Sigmoid colon (tissue), 7 donors: ENCODE results near the gene CISD2. TPM values are rescaled to one million over a fixed set of nuclear protein-coding genes. Genes with fewer than 3 reads are reported as not detected.
"Not testable (repeated sequence)": the region's sequence is repeated elsewhere in the genome, so short reads cannot be mapped to it uniquely, and the experiment has no call there.

Experiments used
- DNase-seq: peaks from one replicate; pipeline ENCODE4 v3.0.0-alpha.2; 2019
- H3K27ac ChIP-seq, 4 donors: fragments of 200-600 bp; sonication (generic); one replicate each; pipeline ENCODE4 v1.5.1; 2016 to 2019; ENCODE audit warnings: mild to moderate bottlenecking in 1 of 4
- H3K27me3 ChIP-seq, 3 donors: fragments of 200-600 bp; sonication (generic); one replicate each; pipeline ENCODE4 v1.5.1; 2019; ENCODE audit warnings: mild to moderate bottlenecking in 1 of 3
- H3K36me3 ChIP-seq, 4 donors: fragments of 200-600 bp; sonication (generic); one replicate each; pipeline ENCODE4 v1.5.1; 2016 to 2019
- H3K4me1 ChIP-seq, 4 donors: fragments of 200-600 bp; sonication (generic); one replicate each; pipeline ENCODE4 v1.5.1; 2017 to 2019
- H3K4me3 ChIP-seq, 4 donors: fragments of 200-600 bp; sonication (generic); one replicate each; pipeline ENCODE4 v1.5.1; 2017 to 2019; ENCODE audit warnings: mild to moderate bottlenecking in 2 of 4, moderate library complexity in 1 of 4
- H3K9me3 ChIP-seq, 4 donors: fragments of 200-600 bp in 3 of 4; sonication (generic) in 3 of 4; one replicate each; pipeline versions ENCODE4 v1.5.1 to v1.6.1; 2013 to 2019
- CTCF ChIP-seq, 4 experiments: fragments of 450-650 bp in 3 of 4; fragments of 200-600 bp in 1 of 4; IDR thresholded peaks; one replicate each; pipeline ENCODE4 v1.5.1; 2016 to 2019; ENCODE audit warnings: antibody characterized with exemption in 4 of 4, mild to moderate bottlenecking in 3 of 4, moderate library complexity in 2 of 4
- EP300 ChIP-seq, 4 donors: sonication (generic); formaldehyde crosslinking; IDR thresholded peaks; one replicate each; pipeline ENCODE4 v1.6.1; 2017; ENCODE audit warnings: antibody characterized with exemption in 4 of 4
- POLR2A ChIP-seq, 2 donors: fragments of 450-650 bp; IDR thresholded peaks; one replicate each; pipeline ENCODE4 v1.6.1; 2016; ENCODE audit warnings: antibody characterized with exemption in 2 of 2, mild to moderate bottlenecking in 2 of 2, moderate library complexity in 2 of 2
- POLR2AphosphoS5 ChIP-seq, 4 donors: sonication (generic); formaldehyde crosslinking; IDR thresholded peaks; one replicate each; pipeline ENCODE4 v1.6.1; 2017; ENCODE audit warnings: antibody characterized with exemption in 4 of 4
- WGBS, 2 donors: extraction: QIAGEN DNeasy Blood & Tissue Kit; methylation state at CpG; one replicate each; pipeline ENCODE4 v1.1.7; 2013; 5-methylcytosine and 5-hydroxymethylcytosine counted together
- intact Hi-C: fragments of 100-400 bp; cut with DNase I; formaldehyde crosslinking; loops from one replicate; pipeline ENCODE4 v1.15.1; 2023
- polyA plus RNA-seq, 3 donors: library from polyadenylated mRNA; stranded (reverse); fragments of 200-250 nt; gene quantifications; one replicate each; pipeline ENCODE4 v1.2.3, GENCODE V29; 2013
- total RNA-seq, 4 donors: library from RNA; depleted of rRNA; stranded (reverse); fragments of >200 nt; gene quantifications; one replicate each; pipeline ENCODE4 v1.1.0, GENCODE V29; 2016
- donor health status: healthy with polysubstance abuse.
- donor health status: Bipolar disorder and iron deficiency.
- donor health status: healthy.

CISD2 gene
- total RNA-seq: 10 to 100 TPM in 3 of 4 donors, 1 to 10 TPM in 1; 6.5 to 16.5 (median 12.7) TPM
- 10 to 100 TPM; 27.6 to 31.7 (median 27.8) TPM for polyA plus RNA-seq

- DNase-seq: peak; percentile 96
- TF ChIP-seq EP300 (IDR thresholded peaks at IDR 0.05): peak in 1 of 4 donors; percentile 41
- TF ChIP-seq POLR2AphosphoS5 (IDR thresholded peaks at IDR 0.05): peak; percentile 91 to 97 (median 94)
- no peak for TF ChIP-seq CTCF (IDR thresholded peaks at IDR 0.05)
- TF ChIP-seq POLR2A (IDR thresholded peaks at IDR 0.05): peak; percentile 80 to 88
- H3K27ac ChIP-seq: peak within 1 kb of the TSS; percentile 90 to 98 (median 94)
- H3K27me3 ChIP-seq: no peaks in the 10 kb centered on the region
- no peaks in the 10 kb centered on the region for H3K36me3 ChIP-seq
- WGBS, 2 donors: 0% methylated on average over 71 of the region's 71 CpGs
- intact Hi-C loops: loop anchor here (1.0 to 10.0 kb wide), 6 partner anchors 42 to 367 kb away; partner anchors contain the start of genes CENPE, MANBA, NFKB1 and SLC9B1
- H3K9me3 ChIP-seq: no peaks in the 10 kb centered on the region
- peaks cover 0 to 24% (median 12%) of the 10 kb centered on the region in 4 donors for H3K4me1 ChIP-seq
- peak within 1 kb of the TSS; percentile 55 to 69 (median 67) for H3K4me3 ChIP-seq
Measured at GRCh38 chr4:102868781-102869568, at the start of gene CISD2. CISD2 (plus strand) TSS chr4:102868992; CDS start chr4:102869085, 93 bp downstream.

GRCh38 chr4:102819100-102819499 lies 49.7 kb upstream of the CISD2 start:
- H3K36me3 ChIP-seq, DNase-seq, H3K9me3 ChIP-seq, intact Hi-C loops, H3K27me3 ChIP-seq, H3K4me3 ChIP-seq: not testable (repeated sequence)
- 93 to 95% methylated on average over 10 of the region's 10 CpGs for WGBS, 2 donors
- peaks cover 0 to 99% (median 93%) of the 10 kb centered on the region in 4 donors for H3K4me1 ChIP-seq
- peak overlapping the region in 2 of 4 donors; percentile 36 to 41 for H3K27ac ChIP-seq

- no peaks in the 10 kb centered on the region for H3K9me3 ChIP-seq
Measured at GRCh38 chr4:102819588-102820365, 49.0 kb upstream of the CISD2 start.

GRCh38 chr4:102823464-102823863 lies 45.3 kb upstream of the CISD2 start:
- H3K27ac ChIP-seq: peak overlapping the region; percentile 99 to 100 (median 100)
- H3K4me3 ChIP-seq: peak overlapping the region in 1 of 4 donors; percentile 91
- WGBS, 2 donors: 3 to 23% methylated on average over 4 of the region's 4 CpGs

More at GRCh38 chr4:102819588-102820365, 49.0 kb upstream of the CISD2 start:
- H3K4me3 ChIP-seq: peak overlapping the region in 1 of 4 donors; percentile 4
- intact Hi-C loops: no loop called here
- no peak for TF ChIP-seq EP300 (IDR thresholded peaks at IDR 0.05)
- TF ChIP-seq POLR2AphosphoS5 (IDR thresholded peaks at IDR 0.05): no peak
- no peak for TF ChIP-seq CTCF (IDR thresholded peaks at IDR 0.05)
- no peak for TF ChIP-seq POLR2A (IDR thresholded peaks at IDR 0.05)
- peak overlapping the region in 2 of 4 donors; percentile 29 to 41 for H3K27ac ChIP-seq
- DNase-seq: no peak
- WGBS, 2 donors: 42 to 60% methylated on average over 8 of the region's 8 CpGs
- H3K36me3 ChIP-seq: no peaks in the 10 kb centered on the region
- H3K27me3 ChIP-seq: no peaks in the 10 kb centered on the region
- peaks cover 0 to 100% (median 93%) of the 10 kb centered on the region in 4 donors for H3K4me1 ChIP-seq

More at GRCh38 chr4:102823464-102823863, 45.3 kb upstream of the CISD2 start:
- Histone ChIP-seq H3K27me3 (no peaks in the 10 kb centered on the region), H3K36me3 (no peaks in the 10 kb centered on the region), H3K9me3 (no peaks in the 10 kb centered on the region), H3K4me1 (peaks cover 2 to 67% (median 62%) of the 10 kb centered on the region in 4 donors)
- intact Hi-C loops: no loop called here
- no peak for TF ChIP-seq EP300 (IDR thresholded peaks at IDR 0.05)
- no peak for TF ChIP-seq CTCF (IDR thresholded peaks at IDR 0.05)
- no peak for TF ChIP-seq POLR2AphosphoS5 (IDR thresholded peaks at IDR 0.05)
- TF ChIP-seq POLR2A (IDR thresholded peaks at IDR 0.05): no peak
- no peak for DNase-seq
